Right forelimb (tissue), 1 donor: ENCODE measurements around the gene INHA.

Experiments used
- DNase-seq: peaks from one replicate; pipeline ENCODE4 v3.0.0-alpha.2; 2018

Gene INHA

DNA sequence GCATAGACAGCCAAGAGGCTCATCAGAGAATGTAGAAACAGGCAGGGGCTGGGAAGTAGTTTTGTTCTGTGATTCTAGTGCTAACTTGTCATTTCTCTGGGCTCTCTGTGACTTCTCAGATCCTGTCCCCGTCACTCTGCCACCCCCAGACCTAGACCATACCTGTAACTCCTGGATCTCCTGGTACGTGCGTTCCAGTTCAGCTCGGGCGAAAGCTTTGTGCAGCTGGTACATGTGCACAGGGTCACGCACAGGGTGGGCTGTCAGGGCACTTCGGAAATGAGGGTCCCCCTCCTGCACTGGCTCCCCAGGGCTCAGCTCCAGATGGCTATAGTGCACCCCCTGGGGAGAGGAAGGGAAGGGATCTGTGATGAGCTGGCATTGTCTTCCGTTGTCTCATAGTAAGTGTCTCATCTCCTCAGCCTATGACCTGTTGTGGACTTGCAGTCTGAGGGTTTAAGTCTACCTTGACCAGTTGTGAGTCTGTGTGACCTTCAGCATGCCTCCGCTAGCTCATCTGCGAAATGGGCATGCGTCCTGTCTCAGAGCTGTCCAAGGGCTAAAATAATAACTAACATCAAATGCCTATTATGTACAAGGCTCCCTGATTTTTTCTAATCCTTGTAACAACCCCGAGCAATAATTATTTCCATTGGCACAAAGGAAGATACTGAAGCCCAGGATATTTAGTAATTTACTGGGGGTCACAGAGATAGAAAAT is 31.2 kb upstream of the INHA start:
- DNase-seq, result no peak

DNA sequence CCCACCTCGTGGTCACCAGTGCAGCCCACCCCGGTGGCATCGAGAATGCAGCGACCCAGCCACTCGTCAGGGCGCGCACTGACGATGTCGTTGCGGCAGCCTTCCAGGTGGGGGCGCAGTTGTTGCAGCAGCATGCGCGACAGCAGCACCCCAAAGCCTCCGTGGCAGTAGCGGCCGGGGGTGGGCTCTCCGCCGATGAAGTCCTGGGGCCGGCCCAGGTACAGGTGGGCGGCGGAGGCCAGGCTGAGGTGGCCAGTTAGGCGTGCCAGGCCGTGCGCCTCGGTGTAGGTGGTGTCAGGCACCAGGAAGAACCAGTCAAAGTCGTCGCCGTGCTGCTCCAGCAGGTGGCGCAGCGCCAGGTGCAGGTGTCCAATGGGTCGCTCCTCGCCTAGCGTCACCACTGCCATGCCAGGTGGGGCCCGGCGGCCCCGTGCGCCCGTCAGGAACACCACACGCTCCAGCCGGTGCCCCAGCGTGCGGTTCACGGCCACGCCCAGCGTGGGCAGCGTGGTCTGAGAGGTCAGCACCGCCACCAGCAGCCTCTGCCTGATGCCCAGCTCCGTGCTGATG is 30.4 kb upstream of the INHA start:
- peak; percentile 86 for DNase-seq

DNA sequence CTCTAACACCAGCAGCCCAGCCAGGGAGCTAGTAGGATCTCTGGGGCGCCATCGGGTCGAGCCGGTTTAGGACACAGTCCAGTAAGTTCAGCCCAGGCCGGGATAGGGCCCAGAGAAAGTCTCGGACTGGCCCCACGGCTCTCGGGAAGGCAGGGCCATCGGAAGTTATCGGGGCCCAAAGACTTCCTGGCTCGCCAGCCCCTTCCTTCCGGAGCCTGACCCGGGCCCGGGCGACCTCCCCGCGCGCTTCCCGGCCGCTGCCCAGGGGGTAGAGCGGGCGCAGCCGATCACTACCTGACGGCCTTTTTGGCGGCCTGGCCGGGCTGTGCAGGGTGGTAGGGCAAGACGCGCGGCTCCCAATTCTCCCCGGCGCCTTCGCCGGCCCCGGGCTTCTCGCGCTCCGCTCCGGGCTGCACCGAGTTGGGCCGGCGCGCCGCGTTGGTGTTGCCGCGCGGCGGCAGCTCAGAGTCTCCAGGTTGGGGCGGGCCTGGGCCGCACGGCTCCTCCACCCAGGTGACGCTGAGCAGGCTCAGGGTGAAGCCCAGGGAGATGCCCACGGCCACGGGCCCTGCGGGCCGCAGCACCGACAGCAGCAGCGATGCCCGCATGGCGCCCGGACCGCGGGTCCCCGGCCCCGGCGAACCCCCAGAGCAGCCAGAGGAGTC is 29.0 kb upstream of the INHA start:
- no peak for DNase-seq

- peak; percentile 99 for DNase-seq
Measured at GRCh38 chr2:219543596-219544358, 28.3 kb upstream of the INHA start, which contains the start of the genes CHPF and TMEM198. Gene CHPF (minus strand): TSS chr2:219543809. CDS start chr2:219543538, 271 bp downstream. Gene TMEM198 (plus strand): TSS chr2:219544028. CDS start chr2:219544728, 700 bp downstream.

DNA sequence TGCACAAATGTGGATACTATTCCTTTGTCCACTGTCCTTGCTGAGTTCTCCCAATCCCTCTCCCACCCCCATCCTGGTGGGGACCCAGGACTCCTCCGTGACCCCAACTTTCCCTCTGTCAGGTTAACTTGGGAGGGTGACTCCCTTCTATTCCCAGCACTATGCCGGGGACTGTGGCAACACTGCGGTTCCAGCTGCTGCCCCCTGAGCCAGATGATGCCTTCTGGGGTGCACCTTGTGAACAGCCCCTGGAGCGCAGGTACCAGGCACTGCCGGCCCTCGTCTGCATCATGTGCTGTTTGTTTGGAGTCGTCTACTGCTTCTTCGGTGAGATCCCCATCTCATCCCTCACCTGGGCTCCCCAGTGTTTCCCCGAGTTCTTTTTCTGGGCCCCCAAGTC is 27.5 kb upstream of the INHA start:
- DNase-seq, result no peak

- no peak for DNase-seq
Measured at GRCh38 chr2:219545295-219545942, 26.7 kb upstream of the INHA start.

DNA sequence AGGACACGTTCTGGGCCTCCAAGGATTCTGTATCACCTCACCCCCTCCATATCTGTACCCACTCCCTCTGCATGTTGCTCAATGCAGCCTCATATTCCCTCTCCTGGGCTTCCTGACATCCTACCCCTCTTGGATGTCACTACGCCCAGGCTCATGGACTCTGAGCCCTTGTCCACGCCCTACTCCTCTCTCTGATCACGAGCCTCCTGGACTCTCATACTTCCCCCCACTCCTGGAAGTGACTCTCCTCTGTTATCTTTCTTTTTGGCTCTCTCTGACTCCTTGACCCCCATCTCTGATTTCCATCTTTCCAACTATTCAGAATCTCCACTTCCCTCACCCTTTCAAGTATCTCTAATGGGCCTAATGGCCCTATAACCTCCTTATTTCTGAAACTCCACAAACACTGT is 26.2 kb upstream of the INHA start:
- DNase-seq, result no peak

DNA sequence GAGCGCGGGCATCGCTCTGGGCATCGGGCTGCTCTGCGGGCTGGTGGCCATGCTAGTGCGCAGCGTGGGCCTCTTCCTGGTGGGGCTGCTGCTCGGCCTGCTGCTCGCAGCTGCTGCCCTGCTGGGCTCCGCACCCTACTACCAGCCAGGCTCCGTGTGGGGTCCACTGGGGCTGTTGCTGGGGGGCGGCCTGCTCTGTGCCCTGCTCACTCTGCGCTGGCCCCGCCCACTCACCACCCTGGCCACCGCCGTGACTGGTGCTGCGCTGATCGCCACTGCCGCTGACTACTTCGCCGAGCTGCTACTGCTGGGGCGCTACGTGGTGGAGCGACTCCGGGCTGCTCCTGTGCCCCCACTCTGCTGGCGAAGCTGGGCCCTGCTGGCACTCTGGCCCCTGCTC is 24.5 kb upstream of the INHA start:
- no peak for DNase-seq

- DNase-seq, result no peak
Measured at GRCh38 chr2:219548990-219549389, 23.1 kb upstream of the INHA start.

- no peak for DNase-seq
Measured at GRCh38 chr2:219549619-219550018, 22.5 kb upstream of the INHA start.

DNA sequence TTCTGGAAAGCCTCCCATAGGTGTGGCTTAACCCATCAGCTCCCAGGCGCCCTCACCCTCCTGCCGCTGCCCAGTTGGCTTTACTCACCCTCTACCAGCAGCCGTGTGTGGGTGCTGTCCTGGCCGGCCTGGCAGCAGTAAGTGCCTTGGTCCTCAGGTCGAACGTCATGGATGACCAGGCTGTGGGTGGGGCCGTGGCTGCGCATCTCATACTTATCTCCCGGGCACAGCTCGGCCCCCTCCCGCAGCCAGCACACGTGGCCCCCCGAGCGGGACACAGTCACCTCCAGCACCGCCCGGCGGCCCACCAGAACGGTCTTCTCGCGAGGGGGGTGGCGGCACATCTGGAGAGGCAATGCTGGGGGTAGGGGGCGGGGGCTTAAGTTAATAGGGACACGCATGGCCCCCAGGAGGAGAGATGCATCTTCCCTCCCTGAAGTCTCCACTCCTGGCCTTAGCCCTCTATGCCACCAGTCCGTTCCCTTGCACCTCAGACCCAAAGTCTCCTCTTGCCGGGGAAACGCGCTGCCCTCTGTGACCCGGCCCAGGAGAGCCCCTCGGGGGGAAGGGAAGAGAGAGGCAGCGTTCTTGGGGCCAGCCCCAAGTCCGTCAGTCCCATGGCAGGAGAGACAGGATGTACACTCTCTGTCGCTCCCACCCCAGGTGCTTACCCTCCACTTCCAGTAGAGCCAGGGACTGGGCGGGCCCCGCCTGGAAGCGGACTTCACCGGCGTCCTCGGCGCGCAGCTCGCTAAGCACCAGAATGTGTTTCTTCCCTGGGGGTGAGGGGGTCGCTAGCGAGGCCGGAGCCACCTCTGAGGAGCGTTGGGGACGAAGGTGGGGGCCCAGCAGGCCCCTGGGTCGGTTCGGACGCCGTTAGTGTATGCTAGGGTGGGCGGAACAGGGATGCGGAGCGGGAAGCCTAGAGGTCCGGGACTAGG is 20.4 kb upstream of the INHA start:
- DNase-seq, result no peak

- peak; percentile 93 for DNase-seq
Measured at GRCh38 chr2:219552382-219553167, 19.5 kb upstream of the INHA start.

DNA sequence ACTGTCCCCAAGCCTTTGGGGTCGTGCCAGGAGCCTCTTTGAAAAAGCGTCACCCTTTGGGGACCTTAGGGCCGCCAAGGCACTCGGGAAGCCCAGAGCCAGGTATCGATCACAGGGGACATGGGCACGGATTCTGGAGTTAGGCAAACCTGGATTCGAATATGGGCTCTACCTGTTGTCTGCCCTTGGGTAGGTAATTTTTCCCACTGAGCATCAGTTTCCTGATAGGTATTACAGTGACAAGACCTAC is 19.0 kb upstream of the INHA start:
- DNase-seq, result no peak

DNA sequence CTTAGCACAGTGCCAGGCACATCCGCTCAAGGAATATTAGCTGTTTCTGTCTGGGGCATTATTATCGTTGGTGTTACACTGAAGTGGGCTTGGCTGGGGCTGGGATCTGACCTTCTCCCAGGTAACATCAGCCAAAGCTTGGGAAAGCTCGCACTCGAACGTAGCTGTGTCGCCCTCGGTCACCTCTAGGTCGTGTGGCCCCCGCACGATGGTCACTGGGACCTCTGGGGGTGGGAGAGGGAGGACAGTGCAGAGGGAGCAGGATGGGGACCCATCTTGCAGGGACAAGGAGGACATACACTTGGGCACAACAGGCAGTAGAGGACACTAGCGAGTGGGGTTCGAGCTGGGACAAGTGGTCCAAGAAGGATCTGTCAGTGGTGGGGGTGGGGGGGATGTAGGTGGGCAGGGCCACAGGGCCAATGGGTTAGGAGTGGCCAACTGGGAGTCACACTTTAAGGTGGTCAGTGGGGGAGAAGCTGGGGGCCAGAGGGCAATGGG is 18.6 kb upstream of the INHA start:
- DNase-seq, result no peak

DNA sequence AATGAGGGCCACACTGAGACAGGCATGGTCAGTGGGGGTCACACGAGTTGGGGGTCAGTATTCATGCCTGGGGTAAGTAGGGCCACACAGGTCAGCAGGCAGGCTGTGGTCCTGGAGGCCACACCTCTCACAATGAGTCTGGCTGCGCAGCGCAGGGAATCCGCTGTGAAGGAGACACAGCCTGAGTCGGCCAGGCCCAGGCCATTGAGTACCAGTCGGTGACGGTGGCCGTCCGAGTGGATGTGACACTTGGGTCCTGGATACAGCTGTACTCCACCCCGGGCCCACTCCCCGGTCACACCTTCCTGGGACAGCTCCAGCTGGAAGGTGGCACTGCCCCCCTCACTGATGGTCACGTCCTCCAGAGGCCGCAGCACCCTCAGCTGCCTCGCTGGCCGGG is 17.8 kb upstream of the INHA start:
- DNase-seq, result no peak

GRCh38 chr2:219555956-219556355 is 16.2 kb upstream of the INHA start:
- DNase-seq, result no peak

- DNase-seq, result no peak
Measured at GRCh38 chr2:219556413-219556812, 15.7 kb upstream of the INHA start.

DNA sequence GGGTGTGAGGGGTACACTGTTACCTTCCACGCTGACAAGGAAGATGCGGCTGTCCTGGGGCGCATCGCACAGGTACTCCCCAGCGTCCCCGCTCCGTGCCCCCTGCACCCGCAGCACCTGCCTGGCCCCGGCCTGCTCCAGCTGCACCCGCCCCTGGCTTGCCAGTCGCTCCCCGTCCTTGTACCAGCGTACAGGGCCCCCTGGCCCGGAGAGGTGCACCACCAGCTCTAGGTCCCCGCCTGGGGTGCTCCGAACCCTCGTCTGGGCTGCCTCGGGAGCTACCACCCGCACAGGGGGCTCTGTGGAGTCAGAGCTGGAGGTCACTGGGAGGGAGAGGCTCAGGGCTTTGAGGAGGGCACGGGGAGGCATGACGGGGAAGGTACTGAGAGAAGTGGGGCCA is 14.8 kb upstream of the INHA start:
- DNase-seq, result no peak

DNA sequence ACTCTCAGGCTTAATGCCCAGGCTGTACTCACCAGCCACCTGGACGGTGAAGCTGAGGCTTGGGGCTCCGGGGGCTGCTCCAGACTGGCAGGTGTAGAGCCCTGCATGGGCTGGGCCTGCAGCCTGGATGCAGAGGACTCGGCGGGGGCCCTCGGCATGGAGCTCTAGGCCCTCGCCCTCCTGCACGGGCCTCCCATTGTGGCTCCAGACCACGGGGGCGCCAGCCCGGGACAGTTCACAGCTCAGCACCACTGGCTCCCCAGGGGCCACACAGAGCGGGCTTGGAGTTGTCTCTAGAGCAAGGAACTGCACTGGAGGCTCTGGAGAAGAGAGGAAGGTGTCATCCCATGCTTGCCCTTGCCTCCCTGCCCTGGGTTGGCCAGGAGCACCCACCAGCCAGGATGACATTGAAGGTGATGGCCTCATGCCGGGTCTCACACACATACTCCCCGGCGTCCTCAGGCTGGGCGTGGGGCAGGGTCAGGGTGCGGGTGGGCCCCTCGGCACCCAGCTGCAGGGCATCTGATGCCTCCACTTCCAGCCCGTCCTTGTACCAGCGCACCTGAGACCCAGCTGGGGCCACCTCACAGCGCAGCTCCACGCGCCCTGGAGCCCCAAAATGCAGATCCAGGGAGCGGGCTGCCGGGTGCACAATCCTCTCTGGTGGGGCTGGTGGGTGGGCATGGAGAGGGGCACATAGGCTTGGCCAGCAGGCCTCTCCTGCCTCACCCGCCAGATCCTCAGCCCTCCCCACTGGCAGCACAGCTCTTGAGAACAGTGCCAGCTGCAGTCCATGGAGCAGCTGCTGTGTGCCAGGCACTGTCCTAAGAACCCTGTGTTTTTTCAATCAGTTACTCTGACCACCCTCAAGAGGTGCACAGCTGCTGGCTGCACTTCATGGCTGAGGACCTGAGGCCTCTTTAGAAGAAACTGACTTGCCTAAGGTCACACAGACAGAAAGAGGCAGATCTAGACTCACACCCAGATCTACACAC is 14.0 kb upstream of the INHA start:
- DNase-seq, result no peak
